Activated T-helper 1 cell treated with Interleukin-2 at 50 U/mL for 16 hours (primary cell): Measurements from ENCODE around the gene BAX.

Experiments
- DNase-seq: peaks from one replicate; pipeline ENCODE4 v3.0.0-alpha.2; 2020; ENCODE audit warnings: low read depth

The BAX gene

DNA sequence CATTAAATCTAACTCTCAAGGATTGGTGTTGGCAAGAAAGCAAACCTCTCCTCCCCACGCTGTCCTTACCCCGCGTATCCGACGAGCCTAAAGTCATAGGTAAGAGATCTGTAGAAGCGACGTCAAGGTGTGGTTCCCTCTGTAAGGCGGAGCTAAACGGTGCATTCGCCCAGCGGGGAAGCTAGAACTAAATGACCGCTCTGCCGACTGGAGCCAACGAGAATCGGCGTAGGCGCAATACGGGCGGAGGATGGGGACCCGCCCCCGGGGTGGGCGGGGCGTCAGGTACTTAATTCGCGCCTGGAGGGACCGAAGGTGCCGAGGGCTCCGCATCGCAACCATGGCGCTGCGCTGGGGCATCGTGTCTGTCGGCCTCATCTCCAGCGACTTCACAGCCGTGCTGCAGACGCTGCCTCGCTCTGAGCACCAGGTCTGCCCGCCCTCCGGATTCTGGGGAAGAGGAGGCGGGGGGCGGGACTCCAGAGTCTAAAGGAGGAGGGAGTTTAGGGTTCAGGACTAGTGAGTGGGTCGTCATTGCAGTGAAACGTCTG is 21.2 kb upstream of the BAX start, which contains the start of gene DHDH:
Gene DHDH, plus strand, starts transcription at position 318 of the 551 bp plus-strand sequence. Its CDS starts 23 bp downstream, at position 341.
- peak; percentile 81 for DNase-seq

DNA sequence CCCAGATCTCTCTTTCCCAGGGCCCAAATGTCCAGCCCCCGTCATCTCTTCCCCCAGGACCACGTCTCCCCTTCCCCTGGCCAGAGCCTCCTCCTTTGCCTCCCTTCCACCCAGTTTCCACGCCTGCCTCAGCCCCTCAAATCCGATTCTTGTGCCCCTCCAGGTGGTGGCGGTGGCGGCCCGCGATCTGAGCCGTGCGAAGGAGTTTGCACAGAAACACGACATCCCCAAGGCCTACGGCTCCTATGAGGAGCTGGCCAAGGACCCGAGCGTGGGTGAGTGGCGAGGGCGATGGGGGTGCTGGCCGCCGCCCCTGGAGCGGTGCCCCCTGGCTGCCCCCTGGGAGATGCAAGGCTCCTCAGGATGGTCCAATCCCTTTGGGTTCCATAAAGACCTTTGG is 19.8 kb upstream of the BAX start:
- no peak for DNase-seq

GRCh38 chr19:48935864-48936263 is 18.8 kb upstream of the BAX start:
- DNase-seq, result no peak

- no peak for DNase-seq
These were observed 16.4 kb upstream of the BAX start for GRCh38 chr19:48938256-48938655.

DNA sequence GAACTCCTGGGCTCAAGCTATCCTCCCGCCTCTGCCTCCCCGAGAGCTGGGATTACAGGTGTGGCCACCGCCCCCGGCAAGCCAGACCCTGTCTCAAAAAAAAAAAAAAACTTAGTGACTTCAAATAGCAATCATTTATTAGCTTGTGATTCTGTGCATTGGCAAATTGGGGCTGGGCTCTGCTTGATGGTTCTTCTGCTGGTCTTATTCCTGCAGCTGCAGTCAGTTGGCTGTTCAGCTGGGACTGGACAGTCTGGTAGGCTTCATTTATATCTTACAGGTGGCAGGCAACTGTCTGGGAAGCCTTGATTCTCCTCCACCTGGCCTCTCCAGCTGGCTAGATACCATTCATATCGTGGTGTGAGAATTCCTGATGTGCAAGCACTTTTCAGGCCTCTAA is 13.8 kb upstream of the BAX start:
- DNase-seq, result no peak

DNA sequence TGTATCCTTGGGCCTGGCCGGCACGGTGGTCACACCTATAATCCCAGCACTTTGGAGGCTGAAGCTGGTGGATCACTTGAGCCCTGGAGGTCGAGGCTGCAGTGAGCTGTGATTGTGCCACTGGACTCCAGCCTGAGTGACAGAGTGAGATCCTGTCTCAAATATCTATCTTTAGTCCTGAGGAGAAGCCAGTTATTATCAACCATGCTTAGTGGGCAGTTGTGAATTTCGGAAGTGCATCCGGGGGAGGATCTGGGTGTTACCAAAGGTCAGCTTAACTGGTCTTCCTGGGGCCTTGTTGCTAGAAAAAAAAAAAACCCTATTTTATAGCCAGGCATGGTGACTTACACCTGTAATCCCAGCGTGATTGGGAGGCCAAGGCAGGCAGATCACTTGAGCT is 11.6 kb upstream of the BAX start:
- no peak for DNase-seq

- no peak for DNase-seq
These were observed 9.3 kb upstream of the BAX start for GRCh38 chr19:48945415-48945814.

- DNase-seq, result no peak
These were observed 8.9 kb upstream of the BAX start for GRCh38 chr19:48945817-48946216.

DNA sequence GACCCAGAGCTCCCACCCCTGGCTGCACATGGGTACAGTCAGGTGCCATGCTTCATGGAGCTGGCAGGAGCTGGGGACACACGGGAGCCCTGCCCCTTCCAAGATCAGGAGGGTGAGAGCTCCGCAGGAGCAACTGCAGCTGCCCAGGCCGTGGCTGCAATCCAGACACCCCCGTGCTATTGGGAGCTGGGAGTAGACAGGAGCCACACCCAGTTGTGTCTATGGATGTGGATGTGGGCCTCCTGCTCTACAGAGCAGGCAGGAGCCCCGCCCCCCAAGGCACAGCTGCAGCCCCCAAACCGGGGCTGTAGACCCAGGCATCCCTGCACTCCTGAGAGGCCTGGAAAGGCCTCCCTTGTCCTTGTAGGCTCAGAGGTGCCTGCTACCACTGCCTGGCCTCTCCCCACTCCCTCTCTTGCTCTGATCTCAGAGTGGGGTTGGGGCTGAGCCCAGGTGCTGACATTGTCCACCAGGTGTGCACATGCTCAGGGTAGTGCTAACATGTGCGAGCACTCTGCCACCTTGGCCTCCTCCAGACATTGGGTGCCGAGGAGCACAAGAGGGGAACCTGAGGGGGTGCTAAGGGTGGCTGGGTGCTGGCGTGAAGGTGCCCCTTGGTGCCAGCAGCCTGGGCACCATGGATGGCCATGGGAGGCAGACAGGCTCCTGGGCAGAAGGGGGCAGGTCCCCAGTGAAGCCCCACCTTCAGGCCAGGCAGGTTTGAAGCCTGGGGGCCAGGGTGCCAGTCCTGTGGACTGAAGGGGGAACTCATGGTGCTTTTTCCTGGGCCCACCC is 8.0 kb upstream of the BAX start:
- DNase-seq, result no peak

- no peak for DNase-seq
These were observed 7.5 kb upstream of the BAX start for GRCh38 chr19:48947258-48947542.

GRCh38 chr19:48950159-48950558 is 4.5 kb upstream of the BAX start:
- DNase-seq, result no peak

- no peak for DNase-seq
These were observed 3.7 kb upstream of the BAX start for GRCh38 chr19:48950830-48951519.

DNA sequence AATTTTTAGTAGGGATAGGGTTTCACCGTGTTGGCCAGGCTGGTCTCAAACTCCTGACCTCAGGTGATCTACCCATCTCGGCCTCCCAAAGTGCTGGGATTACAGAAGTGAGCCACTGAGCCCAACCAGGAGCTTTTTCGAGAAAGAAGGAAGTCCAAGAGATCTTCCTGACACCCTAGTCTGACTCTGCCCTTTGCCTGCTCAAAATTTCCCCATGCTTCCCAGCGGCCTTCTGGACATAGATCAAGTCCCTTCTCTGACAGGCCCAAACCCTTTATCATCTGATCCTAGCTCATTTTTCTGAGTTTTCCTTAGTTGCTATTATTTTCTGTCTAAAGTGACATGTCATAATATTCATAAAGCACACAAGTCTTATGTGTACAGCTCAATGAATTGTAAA is 1.5 kb upstream of the BAX start:
- no peak for DNase-seq

DNA sequence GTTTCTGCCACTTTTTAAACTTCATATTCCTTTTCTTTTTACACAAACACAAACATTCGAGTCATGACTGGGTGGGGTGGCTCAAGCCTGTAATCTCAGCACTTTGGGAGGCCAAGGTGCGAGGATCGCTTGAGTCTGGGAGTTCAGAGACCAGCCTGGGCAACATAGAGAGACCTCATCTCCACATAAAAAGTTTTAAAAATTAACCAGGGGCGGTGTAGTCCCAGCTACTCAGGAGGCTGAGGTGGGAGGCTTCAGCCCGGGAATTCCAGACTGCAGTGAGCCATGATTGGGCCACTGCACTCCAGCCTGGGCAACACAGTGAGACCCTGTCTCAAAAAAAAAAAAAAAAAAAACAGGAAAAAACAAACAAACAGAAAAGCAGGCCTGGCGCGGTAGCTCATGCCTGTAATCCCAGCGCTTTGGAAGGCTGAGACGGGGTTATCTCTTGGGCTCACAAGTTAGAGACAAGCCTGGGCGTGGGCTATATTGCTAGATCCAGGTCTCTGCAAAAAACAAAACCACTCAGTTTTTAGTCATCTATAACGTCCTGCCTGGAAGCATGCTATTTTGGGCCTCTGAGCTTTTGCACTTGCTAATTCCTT is 583 bp upstream of the BAX start:
- DNase-seq, result no peak

DNA sequence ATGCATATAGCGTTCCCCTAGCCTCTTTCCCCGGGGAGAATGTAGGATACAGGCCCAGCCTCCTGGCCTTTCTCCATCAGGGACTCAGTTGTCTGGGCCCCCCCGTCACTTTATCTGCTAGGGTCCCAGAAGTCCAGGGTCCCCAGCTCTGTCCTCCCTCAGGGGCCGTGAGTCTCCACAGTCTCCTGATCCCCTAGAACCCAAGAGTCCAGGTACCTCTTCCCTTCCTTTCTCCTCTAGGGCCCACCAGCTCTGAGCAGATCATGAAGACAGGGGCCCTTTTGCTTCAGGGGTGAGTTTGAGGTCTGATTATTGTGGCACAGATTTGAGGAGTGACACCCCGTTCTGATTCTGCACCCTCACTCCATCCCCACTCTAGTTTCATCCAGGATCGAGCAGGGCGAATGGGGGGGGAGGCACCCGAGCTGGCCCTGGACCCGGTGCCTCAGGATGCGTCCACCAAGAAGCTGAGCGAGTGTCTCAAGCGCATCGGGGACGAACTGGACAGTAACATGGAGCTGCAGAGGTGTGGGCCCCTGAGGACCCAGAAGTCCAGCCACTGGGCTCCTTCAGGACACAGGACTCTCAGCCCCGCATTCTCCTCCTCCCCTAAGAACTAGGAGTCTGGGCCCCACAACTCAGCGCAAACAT is 758 bp downstream of the BAX start:
- DNase-seq, result no peak

- no peak for DNase-seq
These were observed 3.3 kb downstream of the BAX start for GRCh38 chr19:48958006-48958405.

GRCh38 chr19:48959341-48960239 is 4.9 kb downstream of the BAX start:
- DNase-seq, result no peak

GRCh38 chr19:48961051-48961649 is 6.5 kb downstream of the BAX start:
- DNase-seq, result no peak

DNA sequence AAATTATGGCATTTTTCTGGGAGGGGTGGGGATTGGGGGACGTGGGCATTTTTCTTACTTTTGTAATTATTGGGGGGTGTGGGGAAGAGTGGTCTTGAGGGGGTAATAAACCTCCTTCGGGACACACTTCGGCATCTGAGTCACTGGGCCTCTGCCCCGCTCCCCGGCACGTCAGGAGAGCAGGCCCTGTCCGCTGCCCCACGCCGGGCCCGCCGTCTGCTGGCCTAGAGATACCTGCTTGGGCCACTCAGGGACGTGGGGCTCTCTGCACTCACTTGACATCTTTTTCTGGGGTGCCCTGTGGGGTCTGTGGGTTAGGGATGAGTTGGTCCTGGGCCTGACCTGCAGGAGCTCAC is 7.0 kb downstream of the BAX start:
- no peak for DNase-seq

DNA sequence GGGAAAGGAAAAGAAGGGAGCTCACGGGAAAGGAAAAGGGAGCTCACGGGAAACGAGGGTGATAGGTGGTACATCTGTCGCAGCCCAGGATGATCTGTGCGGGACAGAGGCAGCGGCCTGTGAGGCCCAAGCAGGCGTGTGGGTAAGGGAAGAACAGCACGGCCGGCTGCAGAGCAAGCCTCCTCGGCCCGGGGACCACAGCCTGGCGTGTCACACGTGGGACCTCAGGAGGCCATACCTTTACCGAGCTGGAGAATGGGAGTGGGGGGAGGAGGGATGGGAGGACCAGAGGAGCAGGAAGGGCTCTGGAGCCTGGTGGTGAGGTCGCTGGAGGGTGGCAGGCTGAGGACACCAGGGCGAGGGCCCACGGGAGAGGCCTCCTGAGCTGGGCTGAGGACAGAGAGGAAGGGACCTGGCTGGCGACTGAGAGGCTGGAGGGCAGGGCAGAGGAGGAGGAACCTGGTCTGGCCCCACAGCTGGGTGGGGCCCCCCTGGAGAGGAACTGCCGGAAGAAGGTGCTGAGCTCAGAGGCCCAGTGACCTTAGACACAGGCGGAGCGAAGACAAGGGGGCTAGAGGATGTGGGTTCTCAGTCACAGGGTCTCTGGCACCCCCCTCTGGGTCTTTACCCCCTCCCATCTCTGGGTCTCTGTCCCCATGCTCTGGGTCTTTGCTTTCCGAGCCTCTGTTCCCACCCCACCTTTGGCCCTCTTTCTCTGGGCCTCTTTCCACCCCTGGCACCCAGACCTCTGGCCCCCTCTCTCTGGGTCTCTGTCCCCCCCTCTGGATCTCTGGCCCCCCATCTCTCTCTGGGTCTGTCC is 7.6 kb downstream of the BAX start:
- DNase-seq, result no peak

DNA sequence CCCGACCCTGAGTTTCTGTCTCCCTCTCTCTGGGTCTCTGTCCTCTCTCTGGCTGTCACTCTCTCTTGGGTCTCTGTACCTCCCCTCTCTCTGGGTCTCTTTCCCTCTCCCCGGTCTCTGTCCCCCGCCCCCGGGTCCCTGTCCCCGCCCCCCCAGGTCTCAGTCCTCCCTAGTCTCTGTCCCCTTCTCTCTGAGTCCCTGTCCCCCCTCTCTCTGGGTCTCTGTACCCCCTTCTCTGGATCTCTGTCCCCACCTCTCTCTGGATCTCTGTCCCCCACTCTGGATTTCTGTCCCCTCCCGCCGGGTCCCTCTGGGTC is 8.1 kb downstream of the BAX start:
- no peak for DNase-seq
